Measurements from ENCODE around the gene CASP12. TPM values are rescaled to one million over a fixed set of nuclear protein-coding genes. Genes with fewer than 3 reads are reported as not detected.

CASP12 gene
- total RNA-seq, 3 donors from 2014 or later, result 1.1 to 7.9 (median 1.6) TPM

DNA sequence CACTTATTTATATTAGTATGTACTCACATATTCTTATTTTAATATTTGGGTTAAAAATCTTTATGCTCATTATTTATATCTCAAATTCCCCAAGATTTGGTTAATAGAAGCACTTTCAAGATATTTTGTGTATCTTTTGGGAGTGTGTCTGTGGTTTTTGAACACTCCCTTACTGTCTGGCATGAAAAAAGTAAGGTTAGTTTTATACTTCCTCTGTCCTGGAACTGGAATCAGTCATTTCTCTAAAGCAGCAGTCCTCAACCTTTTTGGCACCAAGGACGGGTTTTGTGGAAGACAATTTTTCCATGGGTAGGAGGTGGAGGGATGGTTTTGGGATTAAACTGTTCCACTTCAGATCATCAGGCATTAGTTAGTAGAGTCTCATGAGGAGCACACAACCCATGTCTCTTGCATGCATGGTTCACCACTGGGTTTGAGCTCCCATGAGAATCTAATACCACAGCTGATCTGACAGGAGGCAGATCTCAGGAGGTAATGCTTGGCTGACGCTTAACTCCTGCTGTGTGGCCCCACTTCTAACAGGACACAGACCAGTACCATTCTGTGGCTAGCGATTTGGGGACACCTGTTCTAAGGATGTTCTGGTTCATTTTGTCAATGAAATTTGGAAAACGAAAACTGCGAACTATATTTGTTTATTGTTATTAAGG is 60.2 kb downstream of the CASP12 start:
- Histone ChIP-seq H3K27me3 (no peaks in the 10 kb centered on the region), H3K4me1 (no peaks in the 10 kb centered on the region), H3K27ac (no peak overlapping the region), H3K4me3 (no peak overlapping the region), H3K9me3 (peaks cover 0 to 6% of the 10 kb centered on the region in 2 donors), H3K36me3 (no peaks in the 10 kb centered on the region)
- no peak for DNase-seq (ENCODE audit: low spot score in 2 of 2)
- TF ChIP-seq POLR2A (IDR thresholded peaks at IDR 0.05), result no peak
- TF ChIP-seq, protein P1, sequence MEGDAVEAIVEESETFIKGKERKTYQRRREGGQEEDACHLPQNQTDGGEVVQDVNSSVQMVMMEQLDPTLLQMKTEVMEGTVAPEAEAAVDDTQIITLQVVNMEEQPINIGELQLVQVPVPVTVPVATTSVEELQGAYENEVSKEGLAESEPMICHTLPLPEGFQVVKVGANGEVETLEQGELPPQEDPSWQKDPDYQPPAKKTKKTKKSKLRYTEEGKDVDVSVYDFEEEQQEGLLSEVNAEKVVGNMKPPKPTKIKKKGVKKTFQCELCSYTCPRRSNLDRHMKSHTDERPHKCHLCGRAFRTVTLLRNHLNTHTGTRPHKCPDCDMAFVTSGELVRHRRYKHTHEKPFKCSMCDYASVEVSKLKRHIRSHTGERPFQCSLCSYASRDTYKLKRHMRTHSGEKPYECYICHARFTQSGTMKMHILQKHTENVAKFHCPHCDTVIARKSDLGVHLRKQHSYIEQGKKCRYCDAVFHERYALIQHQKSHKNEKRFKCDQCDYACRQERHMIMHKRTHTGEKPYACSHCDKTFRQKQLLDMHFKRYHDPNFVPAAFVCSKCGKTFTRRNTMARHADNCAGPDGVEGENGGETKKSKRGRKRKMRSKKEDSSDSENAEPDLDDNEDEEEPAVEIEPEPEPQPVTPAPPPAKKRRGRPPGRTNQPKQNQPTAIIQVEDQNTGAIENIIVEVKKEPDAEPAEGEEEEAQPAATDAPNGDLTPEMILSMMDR (IDR thresholded peaks at IDR 0.05), result no peak
- TF ChIP-seq POLR2AphosphoS5 (IDR thresholded peaks at IDR 0.05), result no peak
- intact Hi-C loops (cut with DNase I; ENCODE audit: low total_unique reads), result no loop called here

DNA sequence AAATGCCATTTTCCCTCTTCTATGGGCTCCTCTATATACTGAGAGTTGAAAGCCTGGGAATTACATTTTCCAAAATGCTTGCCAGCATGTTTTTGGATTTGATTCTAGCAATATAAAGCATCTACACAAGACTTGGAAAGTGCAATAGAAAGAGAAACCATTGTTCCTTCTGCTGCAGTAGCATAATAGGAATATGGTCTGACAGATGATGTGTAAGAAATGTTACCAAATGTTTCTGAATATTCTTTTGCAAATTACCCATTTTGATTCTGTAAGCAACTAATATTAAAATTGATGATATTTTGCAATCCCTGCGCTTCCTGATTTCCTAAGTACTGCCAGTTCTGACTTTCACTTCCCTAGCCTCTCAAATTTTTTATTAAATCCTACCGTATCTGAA is 61.6 kb downstream of the CASP12 start:
- no peaks in the 10 kb centered on the region for H3K36me3 ChIP-seq
- H3K27ac ChIP-seq, result no peak overlapping the region
- TF ChIP-seq POLR2AphosphoS5 (IDR thresholded peaks at IDR 0.05) (no peak), POLR2A (IDR thresholded peaks at IDR 0.05) (no peak)
- TF ChIP-seq, protein P1 (IDR thresholded peaks at IDR 0.05), result no peak
- no peaks in the 10 kb centered on the region for H3K27me3 ChIP-seq
- H3K4me3 ChIP-seq, result no peak overlapping the region
- H3K9me3 ChIP-seq, result peaks cover 0 to 6% of the 10 kb centered on the region in 2 donors
- no peaks in the 10 kb centered on the region for H3K4me1 ChIP-seq
- intact Hi-C loops (cut with DNase I; ENCODE audit: low total_unique reads), result no loop called here
- no peak for DNase-seq (ENCODE audit: low spot score in 2 of 2)

Other genes starting within 250 kb of the CASP12 start
- gene CASP4, start 70.1 kb upstream of the CASP12 start, total RNA-seq, result 100 to 1,000 TPM; 101 to 222 (median 156) TPM
- gene CASP5, start 124.7 kb upstream of the CASP12 start, total RNA-seq, result 1 to 10 TPM in 1 of 3 donors, not detected in 2; 1.3 TPM
- gene CASP1, start 136.7 kb upstream of the CASP12 start, total RNA-seq, result 10 to 100 TPM in 2 of 3 donors, 1 to 10 TPM in 1; 9.4 to 15.4 (median 14.6) TPM
- 1 to 10 TPM; 3.7 to 6.4 (median 5.9) TPM for gene CARD16, start 146.9 kb upstream of the CASP12 start, total RNA-seq
- gene CARD18, start 241.3 kb upstream of the CASP12 start, total RNA-seq, result not detected

Data from breast epithelium (tissue), 4 donors.